ENCODE results near the gene EHD3.

The EHD3 gene

GRCh38 chr2:31248139-31248538 is 14.2 kb downstream of the EHD3 start:
- Mint-ChIP-seq H3K4me3 (no peak overlapping the region), H3K27ac (peak overlapping the region; percentile 21), H3K4me1 (peaks cover 45% of the 10 kb centered on the region)

GRCh38 chr2:31249009-31249690 is 15.2 kb downstream of the EHD3 start:
- Mint-ChIP-seq H3K27me3 (no peaks in the 10 kb centered on the region), H3K4me1 (peaks cover 53% of the 10 kb centered on the region), H3K27ac (peak overlapping the region; percentile 71), H3K9me3 (no peaks in the 10 kb centered on the region), H3K4me3 (no peak overlapping the region), H3K36me3 (peaks cover 31% of the 10 kb centered on the region)
- no peak for ATAC-seq (ENCODE audit: low read depth)
- no peak for DNase-seq (ENCODE audit: low spot score in 2 of 2)

More at GRCh38 chr2:31248139-31248538, 14.2 kb downstream of the EHD3 start:
- ATAC-seq (ENCODE audit: low read depth) (no peak), DNase-seq (ENCODE audit: low spot score in 2 of 2) (no peak)
- H3K36me3 Mint-ChIP-seq: peaks cover 34% of the 10 kb centered on the region
- H3K27me3 Mint-ChIP-seq: no peaks in the 10 kb centered on the region
- H3K9me3 Mint-ChIP-seq: no peaks in the 10 kb centered on the region

- no peaks in the 10 kb centered on the region for H3K27me3 Mint-ChIP-seq
- H3K4me3 Mint-ChIP-seq: peak overlapping the region; percentile 11
- H3K36me3 Mint-ChIP-seq: peaks cover 21% of the 10 kb centered on the region
- peak overlapping the region; percentile 71 for H3K27ac Mint-ChIP-seq
- ATAC-seq (ENCODE audit: low read depth): no peak
- no peak for DNase-seq (ENCODE audit: low spot score in 2 of 2)
- H3K4me1 Mint-ChIP-seq: peaks cover 68% of the 10 kb centered on the region
- no peaks in the 10 kb centered on the region for H3K9me3 Mint-ChIP-seq
Observed at GRCh38 chr2:31251018-31251417, 17.1 kb downstream of the EHD3 start.

GRCh38 chr2:31251851-31252250 is 17.9 kb downstream of the EHD3 start:
- peaks cover 19% of the 10 kb centered on the region for H3K36me3 Mint-ChIP-seq
- H3K4me1 Mint-ChIP-seq: peaks cover 73% of the 10 kb centered on the region
- no peaks in the 10 kb centered on the region for H3K9me3 Mint-ChIP-seq
- DNase-seq (ENCODE audit: low spot score in 2 of 2) (no peak), ATAC-seq (ENCODE audit: low read depth) (no peak)
- H3K27ac Mint-ChIP-seq: peak overlapping the region; percentile 71
- peak overlapping the region; percentile 75 for H3K4me3 Mint-ChIP-seq
- H3K27me3 Mint-ChIP-seq: no peaks in the 10 kb centered on the region

GRCh38 chr2:31253356-31254131 is 19.6 kb downstream of the EHD3 start:
- Mint-ChIP-seq H3K27ac (peak overlapping the region; percentile 71), H3K27me3 (no peaks in the 10 kb centered on the region), H3K36me3 (peaks cover 10% of the 10 kb centered on the region), H3K4me3 (peak overlapping the region; percentile 75), H3K4me1 (peaks cover 80% of the 10 kb centered on the region), H3K9me3 (no peaks in the 10 kb centered on the region)
- peak; percentile 24 for ATAC-seq (ENCODE audit: low read depth)
- DNase-seq (ENCODE audit: low spot score in 2 of 2): no peak

- Mint-ChIP-seq H3K9me3 (no peaks in the 10 kb centered on the region), H3K4me1 (peaks cover 81% of the 10 kb centered on the region), H3K36me3 (peaks cover 3% of the 10 kb centered on the region), H3K4me3 (peak overlapping the region; percentile 75), H3K27ac (peak overlapping the region; percentile 71), H3K27me3 (no peaks in the 10 kb centered on the region)
- no peak for ATAC-seq (ENCODE audit: low read depth)
- no peak for DNase-seq (ENCODE audit: low spot score in 2 of 2)
Observed at GRCh38 chr2:31254237-31255203, 20.6 kb downstream of the EHD3 start.

- Mint-ChIP-seq H3K27me3 (no peaks in the 10 kb centered on the region), H3K4me3 (peak overlapping the region; percentile 75), H3K27ac (peak overlapping the region; percentile 71), H3K9me3 (no peaks in the 10 kb centered on the region), H3K4me1 (peaks cover 75% of the 10 kb centered on the region), H3K36me3 (peaks cover 4% of the 10 kb centered on the region)
- ATAC-seq (ENCODE audit: low read depth) (peak; percentile 64), DNase-seq (ENCODE audit: low spot score in 2 of 2) (no peak)
Observed at GRCh38 chr2:31255911-31256571, 22.1 kb downstream of the EHD3 start.

GRCh38 chr2:31256611-31257382 is 22.8 kb downstream of the EHD3 start:
- H3K27me3 Mint-ChIP-seq: no peaks in the 10 kb centered on the region
- H3K4me1 Mint-ChIP-seq: peaks cover 69% of the 10 kb centered on the region
- H3K4me3 Mint-ChIP-seq: peak overlapping the region; percentile 75
- no peak for DNase-seq (ENCODE audit: low spot score in 2 of 2)
- no peaks in the 10 kb centered on the region for H3K9me3 Mint-ChIP-seq
- no peak for ATAC-seq (ENCODE audit: low read depth)
- peak overlapping the region; percentile 71 for H3K27ac Mint-ChIP-seq
- H3K36me3 Mint-ChIP-seq: peaks cover 7% of the 10 kb centered on the region

- no peaks in the 10 kb centered on the region for H3K27me3 Mint-ChIP-seq
- H3K4me1 Mint-ChIP-seq: peaks cover 54% of the 10 kb centered on the region
- DNase-seq (ENCODE audit: low spot score in 2 of 2) (no peak), ATAC-seq (ENCODE audit: low read depth) (peak; percentile 51)
- no peaks in the 10 kb centered on the region for H3K9me3 Mint-ChIP-seq
- peak overlapping the region; percentile 71 for H3K27ac Mint-ChIP-seq
- H3K36me3 Mint-ChIP-seq: peaks cover 10% of the 10 kb centered on the region
- H3K4me3 Mint-ChIP-seq: peak overlapping the region; percentile 63
Observed at GRCh38 chr2:31258351-31258750, 24.4 kb downstream of the EHD3 start.

- ATAC-seq (ENCODE audit: low read depth) (no peak), DNase-seq (ENCODE audit: low spot score in 2 of 2) (no peak)
- Mint-ChIP-seq H3K4me3 (no peak overlapping the region), H3K27ac (peak overlapping the region; percentile 71), H3K9me3 (no peaks in the 10 kb centered on the region), H3K4me1 (peaks cover 48% of the 10 kb centered on the region), H3K27me3 (no peaks in the 10 kb centered on the region), H3K36me3 (peaks cover 12% of the 10 kb centered on the region)
Observed at GRCh38 chr2:31259075-31259474, 25.1 kb downstream of the EHD3 start.

- Mint-ChIP-seq H3K36me3 (peaks cover 17% of the 10 kb centered on the region), H3K27ac (no peak overlapping the region), H3K4me3 (no peak overlapping the region), H3K9me3 (no peaks in the 10 kb centered on the region), H3K4me1 (peaks cover 32% of the 10 kb centered on the region), H3K27me3 (no peaks in the 10 kb centered on the region)
- ATAC-seq (ENCODE audit: low read depth) (no peak), DNase-seq (ENCODE audit: low spot score in 2 of 2) (no peak)
Observed at GRCh38 chr2:31260870-31261269, 26.9 kb downstream of the EHD3 start.

- Mint-ChIP-seq H3K27me3 (no peaks in the 10 kb centered on the region), H3K27ac (peak overlapping the region; percentile 46), H3K36me3 (peaks cover 26% of the 10 kb centered on the region), H3K4me3 (no peak overlapping the region), H3K9me3 (no peaks in the 10 kb centered on the region), H3K4me1 (peaks cover 12% of the 10 kb centered on the region)
- DNase-seq (ENCODE audit: low spot score in 2 of 2) (no peak), ATAC-seq (ENCODE audit: low read depth) (no peak)
Observed at GRCh38 chr2:31263636-31264190, 29.8 kb downstream of the EHD3 start.
